OCI-LY1 (cell line): ENCODE data around the gene STXBP6.

Experiments
- H2AFZ ChIP-seq: fragments of 200-600 bp; sonication (generic), shearing (Covaris generic); 2 replicates; pipeline ENCODE4 v1.6.0; 2014; ENCODE audit warnings: antibody characterized with exemption, mild to moderate bottlenecking, low read length
- H3F3A ChIP-seq: fragments of 200-600 bp; sonication (generic), shearing (Covaris generic); 2 replicates; pipeline ENCODE4 v1.6.0; 2014; ENCODE audit warnings: mild to moderate bottlenecking, antibody characterized with exemption, low read length, moderate library complexity; ENCODE audit not compliant: insufficient read depth
- H3K27ac ChIP-seq: fragments of 200-600 bp; sonication (generic); 2 replicates; pipeline ENCODE4 v1.5.1; 2014; ENCODE audit warnings: low read length, mixed run types, mild to moderate bottlenecking, low read depth; ENCODE audit not compliant: poor library complexity, severe bottlenecking
- H3K27me3 ChIP-seq: fragments of 200-600 bp; sonication (generic); 2 replicates; pipeline ENCODE4 v1.6.0; 2014; ENCODE audit warnings: antibody characterized with exemption, mild to moderate bottlenecking, low read length, moderate library complexity; ENCODE audit not compliant: insufficient read depth
- H3K36me3 ChIP-seq: fragments of 200-600 bp; sonication (generic); 2 replicates; pipeline ENCODE4 v1.6.1; 2014; ENCODE audit warnings: mild to moderate bottlenecking, antibody characterized with exemption, low read length, moderate library complexity, mixed read lengths; ENCODE audit not compliant: insufficient read depth
- H3K4me1 ChIP-seq: fragments of 200-600 bp; sonication (generic); 2 replicates; pipeline ENCODE4 v1.5.1; 2014; ENCODE audit warnings: mild to moderate bottlenecking, low read length, moderate library complexity; ENCODE audit not compliant: insufficient read depth, severe bottlenecking
- H3K4me2 ChIP-seq: fragments of 200-600 bp; sonication (generic), shearing (Covaris generic); 2 replicates; pipeline ENCODE4 v1.6.1; 2014; ENCODE audit warnings: low read length
- H3K4me3 ChIP-seq: fragments of 200-600 bp; sonication (generic); 2 replicates; pipeline ENCODE4 v1.5.1; 2014; ENCODE audit warnings: low read length, low read depth, mild to moderate bottlenecking, mixed read lengths; ENCODE audit not compliant: poor library complexity, severe bottlenecking
- H3K79me2 ChIP-seq: fragments of 200-600 bp; shearing (Covaris generic); 2 replicates; pipeline ENCODE4 v1.6.1; 2016; ENCODE audit warnings: mixed run types, low read length, mixed read lengths; ENCODE audit not compliant: insufficient read depth
- H3K9ac ChIP-seq: fragments of 200-600 bp; sonication (generic), shearing (Covaris generic); 2 replicates; pipeline ENCODE4 v1.6.1; 2014; ENCODE audit warnings: mild to moderate bottlenecking, low read length, mixed read lengths
- H3K9me2 ChIP-seq: fragments of 200-600 bp; sonication (generic), shearing (Covaris generic); 2 replicates; pipeline ENCODE4 v1.6.1; 2014; ENCODE audit warnings: low read depth, mild to moderate bottlenecking, low read length, mixed read lengths
- H3K9me3 ChIP-seq: fragments of 200-600 bp; shearing (Covaris generic); 2 replicates; pipeline ENCODE4 v1.6.1; 2014; ENCODE audit warnings: low read length, mixed read lengths
- H4K20me1 ChIP-seq: fragments of 200-600 bp; sonication (generic), shearing (Covaris generic); 2 replicates; pipeline ENCODE4 v1.6.0; 2016; ENCODE audit warnings: mild to moderate bottlenecking, low read length; ENCODE audit not compliant: insufficient read depth
- EZH2 ChIP-seq: fragments of 200-600 bp; sonication (generic), shearing (Covaris generic); IDR thresholded peaks from 2 replicates; pipeline ENCODE4 v1.8.0; 2017; ENCODE audit warnings: borderline replicate concordance, mixed run types, mild to moderate bottlenecking, antibody characterized with exemption, low read length, moderate library complexity, mixed read lengths
- TF ChIP-seq, protein P1 (sequence below): fragments of 200-600 bp; sonication (generic), shearing (Covaris generic); IDR thresholded peaks from 2 replicates; pipeline ENCODE4 v1.5.1; 2017; ENCODE audit warnings: mild to moderate bottlenecking, antibody characterized with exemption, low read length, moderate library complexity, mixed read lengths

Gene STXBP6

GRCh38 chr14:24941719-24942118, 108.2 kb downstream of the STXBP6 start:
- Histone ChIP-seq H3K9me3 (no peaks in the 10 kb centered on the region), H3K27ac (peak overlapping the region; percentile 96), H3K4me2 (peak overlapping the region; percentile 14; the same call in 1 of the 2 replicates)

DNA sequence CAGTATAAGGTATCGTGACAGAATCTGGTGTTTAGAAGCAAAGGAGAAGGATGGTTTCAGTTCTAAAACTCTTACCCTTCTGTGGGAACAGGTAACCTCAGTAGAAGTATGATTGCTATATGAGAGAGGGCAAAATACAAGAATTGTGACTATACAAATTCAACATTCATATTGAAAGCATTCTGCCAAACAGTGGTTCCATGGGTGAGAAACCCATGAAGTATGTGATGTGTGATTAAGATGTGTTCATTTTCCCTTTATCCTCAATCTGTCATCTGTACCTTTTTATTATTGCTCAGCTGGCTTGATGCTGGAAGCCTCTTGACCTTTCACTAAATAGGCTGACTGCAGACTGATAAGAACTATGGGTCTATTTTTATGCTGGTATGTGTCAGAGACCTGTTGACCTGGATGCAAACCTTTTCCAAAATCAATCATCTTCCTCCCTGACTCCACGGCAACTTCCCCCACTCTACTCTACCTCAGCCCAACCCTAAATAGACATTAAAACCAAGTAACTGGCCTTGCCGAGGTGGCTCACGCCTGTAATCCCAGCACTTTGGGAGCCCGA, 109.6 kb downstream of the STXBP6 start:
- Histone ChIP-seq H3F3A (no peaks in the 10 kb centered on the region), H3K9me3 (no peaks in the 10 kb centered on the region), H4K20me1 (no peaks in the 10 kb centered on the region), H3K27me3 (no peaks in the 10 kb centered on the region), H3K4me3 (no peak overlapping the region), H2AFZ (no peak overlapping the region), H3K4me2 (no peak overlapping the region), H3K9ac (no peak overlapping the region), H3K79me2 (no peaks in the 10 kb centered on the region), H3K4me1 (peaks cover 77% of the 10 kb centered on the region), H3K27ac (peak overlapping the region; percentile 96), H3K9me2 (no peaks in the 10 kb centered on the region), H3K36me3 (no peaks in the 10 kb centered on the region)
- no peak for TF ChIP-seq EZH2
- TF ChIP-seq, protein P1, sequence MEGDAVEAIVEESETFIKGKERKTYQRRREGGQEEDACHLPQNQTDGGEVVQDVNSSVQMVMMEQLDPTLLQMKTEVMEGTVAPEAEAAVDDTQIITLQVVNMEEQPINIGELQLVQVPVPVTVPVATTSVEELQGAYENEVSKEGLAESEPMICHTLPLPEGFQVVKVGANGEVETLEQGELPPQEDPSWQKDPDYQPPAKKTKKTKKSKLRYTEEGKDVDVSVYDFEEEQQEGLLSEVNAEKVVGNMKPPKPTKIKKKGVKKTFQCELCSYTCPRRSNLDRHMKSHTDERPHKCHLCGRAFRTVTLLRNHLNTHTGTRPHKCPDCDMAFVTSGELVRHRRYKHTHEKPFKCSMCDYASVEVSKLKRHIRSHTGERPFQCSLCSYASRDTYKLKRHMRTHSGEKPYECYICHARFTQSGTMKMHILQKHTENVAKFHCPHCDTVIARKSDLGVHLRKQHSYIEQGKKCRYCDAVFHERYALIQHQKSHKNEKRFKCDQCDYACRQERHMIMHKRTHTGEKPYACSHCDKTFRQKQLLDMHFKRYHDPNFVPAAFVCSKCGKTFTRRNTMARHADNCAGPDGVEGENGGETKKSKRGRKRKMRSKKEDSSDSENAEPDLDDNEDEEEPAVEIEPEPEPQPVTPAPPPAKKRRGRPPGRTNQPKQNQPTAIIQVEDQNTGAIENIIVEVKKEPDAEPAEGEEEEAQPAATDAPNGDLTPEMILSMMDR, result no peak

More at GRCh38 chr14:24941719-24942118, 108.2 kb downstream of the STXBP6 start:
- Histone ChIP-seq H3F3A (no peaks in the 10 kb centered on the region), H3K79me2 (no peaks in the 10 kb centered on the region), H3K4me1 (peaks cover 71% of the 10 kb centered on the region), H3K9me2 (no peaks in the 10 kb centered on the region), H3K9ac (no peak overlapping the region), H3K27me3 (no peaks in the 10 kb centered on the region), H3K4me3 (no peak overlapping the region), H3K36me3 (no peaks in the 10 kb centered on the region), H2AFZ (no peak overlapping the region), H4K20me1 (no peaks in the 10 kb centered on the region)
- TF ChIP-seq EZH2, result no peak
- TF ChIP-seq, protein P1, result no peak

- H3F3A ChIP-seq, result no peaks in the 10 kb centered on the region
These were observed 111.4 kb downstream of the STXBP6 start for GRCh38 chr14:24938593-24938992.

More at GRCh38 chr14:24938593-24938992, 111.4 kb downstream of the STXBP6 start:
- TF ChIP-seq EZH2, result no peak
- TF ChIP-seq, protein P1, result no peak
- H3K9me2 ChIP-seq, result no peaks in the 10 kb centered on the region
- H3K4me1 ChIP-seq, result peaks cover 62% of the 10 kb centered on the region
- no peak overlapping the region for H2AFZ ChIP-seq
- no peak overlapping the region for H3K9ac ChIP-seq
- H3K4me3 ChIP-seq, result no peak overlapping the region
- no peaks in the 10 kb centered on the region for H3K27me3 ChIP-seq
- no peak overlapping the region for H3K4me2 ChIP-seq
- H3K36me3 ChIP-seq, result no peaks in the 10 kb centered on the region
- no peaks in the 10 kb centered on the region for H3K9me3 ChIP-seq
- no peaks in the 10 kb centered on the region for H3K79me2 ChIP-seq
- H3K27ac ChIP-seq, result no peak overlapping the region
- no peaks in the 10 kb centered on the region for H4K20me1 ChIP-seq
